Heart right ventricle (tissue), 16 donors: ENCODE data around the gene CLCF1. TPM values are rescaled to one million over a fixed set of nuclear protein-coding genes. Genes with fewer than 3 reads are reported as not detected.

Experiments
- ATAC-seq, 8 donors: fragments of 200-7000 bp; cut with Tn5 transposase; one replicate each; pipeline ENCODE4 v1.9.1; 2020; ENCODE audit warnings: mild to moderate bottlenecking in 8 of 8, moderate library complexity in 8 of 8, moderate number of reproducible peaks in 1 of 8
- DNase-seq, 2 donors: peaks; one replicate each; pipeline ENCODE4 v3.0.0-alpha.2; 2020
- H3K27ac ChIP-seq, 10 donors: fragments of 200-600 bp; sonication (generic) in 2 of 10; one replicate each; pipeline versions ENCODE4 v1.5.0 to v1.8.0; 2020 to 2022; ENCODE audit warnings: mild to moderate bottlenecking in 3 of 10
- H3K27me3 ChIP-seq, 7 donors: fragments of 200-600 bp; one replicate each; pipeline ENCODE4 v1.8.0; 2021 to 2022; ENCODE audit warnings: mild to moderate bottlenecking in 2 of 7
- H3K36me3 ChIP-seq, 9 donors: fragments of 200-600 bp; sonication (generic) in 1 of 9; one replicate each; pipeline versions ENCODE4 v1.5.0 to v1.8.0; 2020 to 2022; ENCODE audit warnings: mild to moderate bottlenecking in 2 of 9
- H3K4me1 ChIP-seq, 9 donors: fragments of 200-600 bp; sonication (generic) in 1 of 9; one replicate each; pipeline versions ENCODE4 v1.5.0 to v1.8.0; 2020 to 2022; ENCODE audit warnings: mild to moderate bottlenecking in 4 of 9
- H3K4me3 ChIP-seq, 10 donors: fragments of 200-600 bp; sonication (generic) in 2 of 10; one replicate each; pipeline versions ENCODE4 v1.5.0 to v1.8.0; 2020 to 2022; ENCODE audit warnings: mild to moderate bottlenecking in 7 of 10, moderate library complexity in 2 of 10
- H3K9me3 ChIP-seq, 11 donors: fragments of 200-600 bp in 10 of 11; sonication (generic) in 2 of 11; one replicate each; pipeline versions ENCODE4 v1.5.0 to v1.8.0; 2013 to 2022; ENCODE audit warnings: mild to moderate bottlenecking in 2 of 11, control low read depth in 1 of 11, moderate library complexity in 1 of 11
- WGBS, 2 donors: extraction: QIAGEN DNeasy Blood & Tissue Kit; methylation state at CpG; one replicate each; pipeline ENCODE4 v1.1.7; 2013; ENCODE audit warnings: inconsistent platforms in 1 of 2; 5-methylcytosine and 5-hydroxymethylcytosine counted together
- intact Hi-C, 10 donors: fragments of 100-400 bp; cut with DNase I; formaldehyde crosslinking; loops; one replicate each; pipeline versions ENCODE4 v1.11.1 to v1.14.2; 2022
- polyA plus RNA-seq, 2 donors: library from polyadenylated mRNA; stranded (reverse); fragments of 200-250 nt; gene quantifications; one replicate each; pipeline ENCODE4 v1.2.3, GENCODE V29; 2013
- total RNA-seq, 10 donors: library from RNA; stranded (reverse); fragmentation: NEBNext Ultra II Directional in 3 of 10; extraction: Animal tissue kit (Norgen Biotek cat#: 25700) in 3 of 10; gene quantifications; one replicate each; pipeline versions ENCODE4 v1.2.1 to v1.2.4, GENCODE V29; 2021 to 2023
- TF ChIP-seq, protein P1 (sequence below), 9 donors: fragments of 200-600 bp; sonication (generic) in 2 of 9; IDR thresholded peaks; one replicate each; pipeline versions ENCODE4 v1.5.0 to v1.8.0; 2021 to 2022; ENCODE audit warnings: antibody characterized with exemption in 9 of 9, mild to moderate bottlenecking in 5 of 9, moderate library complexity in 1 of 9
- donor health status: Arrhythmogenic right ventricular cardiomyopathy.
- donor health status: ischemic (EF 13 %, LVEDD 7.1; RV severe dilation, severe dysfunction).
- donor health status: healthy with polysubstance abuse.
- donor health status: DM: no; HTN: yes; CAD: no.
- donor health status: DM: no; HTN: no; CAD: no.
- donor health status: ischemic (EF 25% LVEDD 6.9; RV normal size, moderate dysfunction).
- donor health status: ischemic (EF 25% LVEDD 5.7; RV mildly dilated, moderate dysfunction).
- donor health status: healthy.
- donor health status: DM: yes; HTN: yes; CAD: no.
- donor health status: Ischemic cardiomyopathy.
- donor health status: ischemic (EF 35%, LVEDD 5.7; RV mildly dilated, moderate dysfunction).
- donor health status: nonischemic (EF 11% LVEDD 7.7; RV severe dilation, severe dysfunction).
- donor health status: DM: yes; HTN: yes; CAD: no.
- donor health status: PGD.
- donor health status: ischemic (EF 29% LVEDD 5.4; RV normal size, mild dysfunction).
- donor health status: nonischemic (EF 23%, LVEDD 6.1; RV moderate dilation, normal function).

The CLCF1 gene
- total and polyA plus RNA-seq, 12 donors: 0.31 to 12.3 (median 1.2) TPM

GRCh38 chr11:67345920-67346819 lies 27.2 kb downstream of the CLCF1 start:
- Histone ChIP-seq H3K27ac (no peak overlapping the region), H3K9me3 (peaks cover 0 to 8% (median 0%) of the 10 kb centered on the region in 11 donors), H3K36me3 (no peaks in the 10 kb centered on the region), H3K27me3 (no peaks in the 10 kb centered on the region), H3K4me1 (peaks cover 5 to 24% (median 11%) of the 10 kb centered on the region in 9 donors), H3K4me3 (no peak overlapping the region)
- no peak for ATAC-seq
- intact Hi-C loops: loop anchor here in 3 of 10 donors (5.0 kb wide), 1 partner anchor 36 kb away; no protein-coding TSS in a partner anchor
- DNase-seq: no peak
- WGBS, 2 donors: 72 to 82% methylated on average over 7 of the region's 7 CpGs
- TF ChIP-seq, protein P1, sequence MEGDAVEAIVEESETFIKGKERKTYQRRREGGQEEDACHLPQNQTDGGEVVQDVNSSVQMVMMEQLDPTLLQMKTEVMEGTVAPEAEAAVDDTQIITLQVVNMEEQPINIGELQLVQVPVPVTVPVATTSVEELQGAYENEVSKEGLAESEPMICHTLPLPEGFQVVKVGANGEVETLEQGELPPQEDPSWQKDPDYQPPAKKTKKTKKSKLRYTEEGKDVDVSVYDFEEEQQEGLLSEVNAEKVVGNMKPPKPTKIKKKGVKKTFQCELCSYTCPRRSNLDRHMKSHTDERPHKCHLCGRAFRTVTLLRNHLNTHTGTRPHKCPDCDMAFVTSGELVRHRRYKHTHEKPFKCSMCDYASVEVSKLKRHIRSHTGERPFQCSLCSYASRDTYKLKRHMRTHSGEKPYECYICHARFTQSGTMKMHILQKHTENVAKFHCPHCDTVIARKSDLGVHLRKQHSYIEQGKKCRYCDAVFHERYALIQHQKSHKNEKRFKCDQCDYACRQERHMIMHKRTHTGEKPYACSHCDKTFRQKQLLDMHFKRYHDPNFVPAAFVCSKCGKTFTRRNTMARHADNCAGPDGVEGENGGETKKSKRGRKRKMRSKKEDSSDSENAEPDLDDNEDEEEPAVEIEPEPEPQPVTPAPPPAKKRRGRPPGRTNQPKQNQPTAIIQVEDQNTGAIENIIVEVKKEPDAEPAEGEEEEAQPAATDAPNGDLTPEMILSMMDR (IDR thresholded peaks at IDR 0.05): peak in 7 of 9 donors; percentile 31 to 75 (median 39)

DNA sequence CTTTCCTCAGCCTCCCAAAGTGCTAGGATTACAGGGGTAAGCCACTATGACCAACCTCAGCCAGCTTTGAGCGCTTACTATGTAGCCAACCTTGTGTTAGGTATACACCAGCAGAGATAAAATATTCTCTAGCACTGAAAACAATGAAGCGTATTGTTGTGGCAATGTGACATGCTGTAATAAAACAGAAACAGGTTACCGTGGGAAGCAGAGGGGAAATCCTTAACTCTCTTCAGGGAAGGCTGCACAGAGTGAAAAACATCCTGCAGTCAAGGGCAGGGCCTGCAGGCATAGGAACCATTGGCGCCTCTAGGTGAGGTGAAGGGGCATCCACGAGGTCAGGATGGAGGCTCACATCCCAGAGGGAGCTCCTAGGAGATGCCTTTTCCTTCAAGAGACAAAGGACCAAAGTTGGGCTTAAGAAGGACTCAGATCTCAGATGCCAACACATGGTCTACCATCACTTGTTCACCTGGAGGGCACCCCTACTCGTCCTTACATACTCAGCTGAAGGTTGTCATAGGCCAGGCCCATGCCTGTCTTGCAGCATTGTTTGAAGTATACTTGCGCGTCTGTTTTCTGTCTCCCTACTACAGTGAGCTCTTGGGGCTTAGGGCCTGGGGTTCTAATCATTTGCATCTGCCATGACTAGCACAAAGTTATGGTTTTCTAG lies 28.0 kb downstream of the CLCF1 start:
- DNase-seq (no peak), ATAC-seq (no peak)
- Histone ChIP-seq H3K4me1 (peaks cover 0 to 16% (median 6%) of the 10 kb centered on the region in 9 donors), H3K27ac (no peak overlapping the region), H3K9me3 (peaks cover 0 to 8% (median 0%) of the 10 kb centered on the region in 11 donors), H3K36me3 (no peaks in the 10 kb centered on the region), H3K27me3 (no peaks in the 10 kb centered on the region), H3K4me3 (no peak overlapping the region)
- WGBS, 2 donors: 82 to 85% methylated on average over 8 of the region's 8 CpGs
- intact Hi-C loops: loop anchor here in 3 of 10 donors (5.0 kb wide), 1 partner anchor 37 kb away; no protein-coding TSS in a partner anchor
- TF ChIP-seq, protein P1 (IDR thresholded peaks at IDR 0.05): no peak

GRCh38 chr11:67344264-67344663 lies 29.1 kb downstream of the CLCF1 start:
- ATAC-seq (no peak), DNase-seq (no peak)
- WGBS, 2 donors: 87 to 93% methylated on average over 4 of the region's 4 CpGs
- Histone ChIP-seq H3K27me3 (no peaks in the 10 kb centered on the region), H3K4me3 (no peak overlapping the region), H3K27ac (no peak overlapping the region), H3K4me1 (peaks cover 0 to 6% (median 0%) of the 10 kb centered on the region in 9 donors), H3K9me3 (peaks cover 0 to 8% (median 0%) of the 10 kb centered on the region in 11 donors), H3K36me3 (no peaks in the 10 kb centered on the region)
- intact Hi-C loops: no loop called here
- TF ChIP-seq, protein P1 (IDR thresholded peaks at IDR 0.05): no peak

DNA sequence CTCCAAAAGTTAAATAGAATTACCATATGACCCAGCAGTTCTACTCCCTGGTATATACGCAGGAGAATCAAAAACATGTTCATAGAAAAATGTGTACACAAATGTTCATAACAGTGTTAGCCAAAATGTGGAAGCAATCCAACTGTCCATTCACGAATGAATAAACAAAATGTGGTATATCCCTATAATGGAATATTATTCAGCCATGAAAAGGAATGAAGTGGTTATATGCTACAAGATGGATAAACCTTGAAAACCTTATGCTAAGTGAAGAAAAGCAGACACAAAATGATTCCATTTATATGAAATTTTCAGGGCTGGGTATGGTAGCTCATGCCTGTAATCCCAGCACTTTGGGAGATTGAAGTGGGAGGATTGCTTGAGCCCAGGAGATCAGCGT lies 36.1 kb downstream of the CLCF1 start:
- Histone ChIP-seq H3K9me3 (peaks cover 0 to 5% (median 0%) of the 10 kb centered on the region in 11 donors), H3K27ac (no peak overlapping the region), H3K4me3 (no peak overlapping the region), H3K4me1 (no peaks in the 10 kb centered on the region), H3K36me3 (peaks cover 0 to 10% (median 0%) of the 10 kb centered on the region in 9 donors), H3K27me3 (no peaks in the 10 kb centered on the region)
- WGBS, 2 donors: 95 to 97% methylated on average over 3 of the region's 3 CpGs
- DNase-seq: no peak
- TF ChIP-seq, protein P1 (IDR thresholded peaks at IDR 0.05): no peak
- intact Hi-C loops: no loop called here
- ATAC-seq: no peak
